PC-3 (cell line): ENCODE measurements around the gene PPIA. TPM values are rescaled to one million over a fixed set of nuclear protein-coding genes. Genes with fewer than 3 reads are reported as not detected.

Experiments used
- ATAC-seq: fragments of 200-7000 bp; cut with Tn5 transposase; 2 replicates; pipeline ENCODE4 v1.9.1; 2020; ENCODE audit warnings: mild to moderate bottlenecking, moderate library complexity
- BruUV-seq: library from RNA; stranded (reverse); fragments of 400-500 nt; replicated peaks from 2 replicates; lab custom pipeline; 2021; lab: Mats Ljungman, UMichigan
- CTCF ChIA-PET: fragments of 300-600 bp; sonication (Branson Sonifier 250); formaldehyde crosslinking; loops from one replicate; lab custom pipeline; 2022; ENCODE audit warnings: antibody characterized with exemption; lab: Charles Lee
- POLR2A ChIA-PET: fragments of 300-600 bp; sonication (Branson Sonifier 250); formaldehyde crosslinking; loops from one replicate; lab custom pipeline; 2022; ENCODE audit warnings: antibody characterized with exemption; ENCODE audit not compliant: unreplicated experiment; lab: Charles Lee
- DNase-seq: peaks from one replicate; pipeline ENCODE4 v3.0.0-alpha.2; 2015
- H2AFZ ChIP-seq: fragments of 300-600 bp; sonication (generic); 2 replicates; pipeline ENCODE4 v1.6.0; 2016; ENCODE audit warnings: antibody characterized with exemption, low read length
- H3F3A ChIP-seq: fragments of 300-600 bp; sonication (generic); one replicate; pipeline ENCODE4 v1.6.0; 2017; ENCODE audit warnings: antibody characterized with exemption, low read length, control low read depth, mild to moderate bottlenecking; ENCODE audit not compliant: unreplicated experiment
- H3K27ac ChIP-seq: fragments of 300-600 bp; sonication (generic); 2 replicates; pipeline ENCODE4 v1.5.1; 2016; ENCODE audit warnings: mild to moderate bottlenecking, low read length
- H3K27me3 ChIP-seq: fragments of 300-600 bp; sonication (generic); 2 replicates; pipeline ENCODE4 v1.6.1; 2016; ENCODE audit warnings: low read length, mixed read lengths
- H3K36me3 ChIP-seq: fragments of 300-600 bp; sonication (generic); 2 replicates; pipeline ENCODE4 v1.6.1; 2016; ENCODE audit warnings: low read depth, mixed run types, low read length, mixed read lengths
- H3K4me1 ChIP-seq: fragments of 300-600 bp; sonication (generic); 2 replicates; pipeline ENCODE4 v1.5.1; 2016; ENCODE audit warnings: low read length; ENCODE audit not compliant: insufficient read depth
- H3K4me2 ChIP-seq: fragments of 300-600 bp; sonication (generic); 2 replicates; pipeline ENCODE4 v1.6.0; 2016; ENCODE audit warnings: low read length
- H3K4me3 ChIP-seq: fragments of 300-600 bp; sonication (generic); 2 replicates; pipeline ENCODE4 v1.5.1; 2016; ENCODE audit warnings: mild to moderate bottlenecking, low read length, mixed read lengths
- H3K79me2 ChIP-seq: fragments of 300-600 bp; sonication (generic); 2 replicates; pipeline ENCODE4 v1.6.1; 2017; ENCODE audit warnings: low read length, mixed read lengths
- H3K9ac ChIP-seq: fragments of 300-600 bp; sonication (generic); 2 replicates; pipeline ENCODE4 v1.6.0; 2016; ENCODE audit warnings: mild to moderate bottlenecking, low read length
- H3K9me2 ChIP-seq: fragments of 300-600 bp; sonication (generic); replicated peaks from 2 replicates; pipeline ENCODE4 v1.6.1; 2016; ENCODE audit warnings: mixed run types, low read length, mixed read lengths
- H3K9me3 ChIP-seq: fragments of 300-600 bp; sonication (generic); 2 replicates; pipeline ENCODE4 v1.6.1; 2016; ENCODE audit warnings: low read length, mixed read lengths
- H4K20me1 ChIP-seq: fragments of 300-600 bp; sonication (generic); 2 replicates; pipeline ENCODE4 v1.6.1; 2016; ENCODE audit warnings: low read length, mixed read lengths
- CTCF ChIP-seq: fragments of 300-600 bp; sonication (generic); conservative IDR thresholded peaks from 2 replicates; pipeline ENCODE4 v1.5.1; 2017; ENCODE audit warnings: antibody characterized with exemption, low read depth, mild to moderate bottlenecking, low read length
- EZH2 ChIP-seq: fragments of 300-600 bp; sonication (generic); IDR thresholded peaks from one replicate; pipeline ENCODE4 v1.6.1; 2017; ENCODE audit warnings: antibody characterized with exemption, mild to moderate bottlenecking, low read length; ENCODE audit not compliant: unreplicated experiment
- EZH2phosphoT487 ChIP-seq: fragments of 300-600 bp; sonication (generic); IDR thresholded peaks from 2 replicates; pipeline ENCODE4 v1.6.1; 2018; ENCODE audit warnings: mild to moderate bottlenecking, antibody characterized with exemption, low read length, borderline replicate concordance
- intact Hi-C: fragments of 100-400 bp; cut with micrococcal nuclease; formaldehyde crosslinking; loops from 2 replicates; pipeline ENCODE4 v1.9.0; 2023
- total RNA-seq: library from RNA; depleted of rRNA; stranded (reverse); fragments of >200 nt; gene quantifications from 2 replicates; pipeline ENCODE4 v1.2.3, GENCODE V29; 2014

PPIA gene
- total RNA-seq, 1 experiment from 2014 or later, result 4,136 TPM

- H3K27ac ChIP-seq, result no peak overlapping the region
- TF ChIP-seq CTCF, result no peak
- H3K9me2 ChIP-seq, result no peaks in the 10 kb centered on the region
- H4K20me1 ChIP-seq, result peaks cover 19% of the 10 kb centered on the region
- no peak overlapping the region for H3K9ac ChIP-seq
- BruUV-seq, result no TSS peak
- POLR2A ChIA-PET, result no interaction called here
- H3K9me3 ChIP-seq, result no peaks in the 10 kb centered on the region
- H3F3A ChIP-seq, result no peaks in the 10 kb centered on the region
- H3K4me3 ChIP-seq, result no peak overlapping the region
- no peaks in the 10 kb centered on the region for H3K27me3 ChIP-seq
- CTCF ChIA-PET, result no interaction called here
- H3K79me2 ChIP-seq, result peaks cover 48% of the 10 kb centered on the region
- intact Hi-C loops, result no loop called here
- H3K36me3 ChIP-seq, result peaks cover 18% of the 10 kb centered on the region
- H3K4me2 ChIP-seq, result no peak overlapping the region
- H2AFZ ChIP-seq, result no peak overlapping the region
- peaks cover 12% of the 10 kb centered on the region for H3K4me1 ChIP-seq
- ATAC-seq (no peak), DNase-seq (no peak)
Observed at GRCh38 chr7:44794331-44794730, 2.1 kb upstream of the PPIA start.

- H3K27ac ChIP-seq, result peak overlapping the region; percentile 95
- H3K36me3 ChIP-seq, result peaks cover 33% of the 10 kb centered on the region
- no peaks in the 10 kb centered on the region for H3K9me2 ChIP-seq
- ChIA-PET POLR2A (interaction anchor here (0.5 kb wide), 1 partner anchor 24 kb away, joined by 3 read pairs; no protein-coding TSS in a partner anchor), CTCF (no interaction called here)
- ATAC-seq, result peak; percentile 29
- peaks cover 16% of the 10 kb centered on the region for H3K4me1 ChIP-seq
- DNase-seq, result peak; percentile 54
- no peak for TF ChIP-seq EZH2
- TF ChIP-seq CTCF, result no peak
- TF ChIP-seq EZH2phosphoT487, result no peak
- intact Hi-C loops, result loop anchor here (1.0 to 5.0 kb wide), 4 partner anchors 49 to 207 kb away; partner anchors contain the start of genes H2AZ2 and ZMIZ2
- H2AFZ ChIP-seq, result peak overlapping the region; percentile 95
- no peaks in the 10 kb centered on the region for H3K9me3 ChIP-seq
- H3K27me3 ChIP-seq, result no peaks in the 10 kb centered on the region
- H3K9ac ChIP-seq, result peak overlapping the region; percentile 99
- H3K4me3 ChIP-seq, result peak overlapping the region; percentile 92
- BruUV-seq, result TSS peak; percentile 57
- peak overlapping the region; percentile 99 for H3K4me2 ChIP-seq
- peaks cover 61% of the 10 kb centered on the region for H3K79me2 ChIP-seq
- peaks cover 31% of the 10 kb centered on the region for H4K20me1 ChIP-seq
- no peaks in the 10 kb centered on the region for H3F3A ChIP-seq
Observed at GRCh38 chr7:44796034-44796503, 412 bp upstream of the PPIA start.
